Liver (tissue), 9 donors: ENCODE data around the gene FKBP14. TPM values are rescaled to one million over a fixed set of nuclear protein-coding genes. Genes with fewer than 3 reads are reported as not detected.

ENCODE experiments used
- DNase-seq: peaks from one replicate; pipeline ENCODE4 v3.0.0-alpha.2; 2017; ENCODE audit warnings: low spot score
- H3K27ac ChIP-seq, 2 donors: one replicate each; pipeline ENCODE4 v1.7.0; 2013; ENCODE audit warnings: inconsistent platforms in 2 of 2, low read length in 2 of 2, control low read depth in 1 of 2, low read depth in 1 of 2, mild to moderate bottlenecking in 1 of 2
- H3K27me3 ChIP-seq, 4 donors: one replicate each; pipeline versions ENCODE4 v1.6.1 to v1.7.0; 2013; ENCODE audit warnings: low read length in 3 of 4, inconsistent platforms in 1 of 4, mild to moderate bottlenecking in 1 of 4, moderate library complexity in 1 of 4; ENCODE audit not compliant: control insufficient read depth in 4 of 4, insufficient read depth in 4 of 4
- H3K36me3 ChIP-seq, 4 donors: one replicate each; pipeline versions ENCODE4 v1.6.1 to v1.7.0; 2013; ENCODE audit warnings: low read length in 3 of 4, mild to moderate bottlenecking in 3 of 4, low read depth in 1 of 4, moderate library complexity in 1 of 4; ENCODE audit not compliant: control insufficient read depth in 4 of 4, insufficient read depth in 3 of 4
- H3K4me1 ChIP-seq, 4 donors: one replicate each; pipeline versions ENCODE4 v1.6.1 to v1.7.0; 2013; ENCODE audit warnings: low read length in 3 of 4, mild to moderate bottlenecking in 3 of 4, moderate library complexity in 1 of 4; ENCODE audit not compliant: control insufficient read depth in 4 of 4, insufficient read depth in 4 of 4
- H3K4me3 ChIP-seq, 3 donors: one replicate each; pipeline versions ENCODE4 v1.6.1 to v1.7.0; 2013; ENCODE audit warnings: low read length in 3 of 3, control low read depth in 1 of 3, low read depth in 1 of 3, mild to moderate bottlenecking in 1 of 3
- H3K9ac ChIP-seq, 2 donors: one replicate each; pipeline ENCODE4 v1.7.0; 2013; ENCODE audit warnings: low read length in 2 of 2, mild to moderate bottlenecking in 2 of 2, moderate library complexity in 2 of 2, control low read depth in 1 of 2, low read depth in 1 of 2
- H3K9me3 ChIP-seq, 4 donors: one replicate each; pipeline versions ENCODE4 v1.6.1 to v1.7.0; 2013; ENCODE audit warnings: low read length in 3 of 4; ENCODE audit not compliant: control insufficient read depth in 4 of 4
- ATF3 ChIP-seq: IDR thresholded peaks from 2 replicates; pipeline ENCODE4 v1.6.1; 2016; ENCODE audit warnings: antibody characterized with exemption
- EGR1 ChIP-seq, 2 donors: IDR thresholded peaks; 2 replicates each; pipeline ENCODE4 v1.6.1; 2016 to 2018; ENCODE audit warnings: antibody characterized with exemption in 2 of 2, low read depth in 2 of 2
- FOXA1 ChIP-seq: IDR thresholded peaks from 2 replicates; pipeline ENCODE4 v1.6.1; 2016; ENCODE audit warnings: antibody characterized with exemption
- FOXA2 ChIP-seq: IDR thresholded peaks from 2 replicates; pipeline ENCODE4 v1.6.1; 2016; ENCODE audit warnings: antibody characterized with exemption
- GABPA ChIP-seq, 2 donors: IDR thresholded peaks in 1 of 2; conservative IDR thresholded peaks in 1 of 2; 2 replicates each; pipeline ENCODE4 v1.6.1; 2016; ENCODE audit warnings: antibody characterized with exemption in 2 of 2, mild to moderate bottlenecking in 1 of 2, moderate library complexity in 1 of 2
- HNF4A ChIP-seq, 2 donors: conservative IDR thresholded peaks; 2 replicates each; pipeline ENCODE4 v1.6.1; 2016; ENCODE audit warnings: antibody characterized with exemption in 2 of 2, mild to moderate bottlenecking in 2 of 2
- HNF4G ChIP-seq: IDR thresholded peaks from 2 replicates; pipeline ENCODE4 v1.6.1; 2016; ENCODE audit warnings: antibody characterized with exemption
- JUND ChIP-seq, 2 donors: IDR thresholded peaks; 2 replicates each; pipeline ENCODE4 v1.6.1; 2016; ENCODE audit warnings: antibody characterized with exemption in 2 of 2
- NR2F2 ChIP-seq: IDR thresholded peaks from 2 replicates; pipeline ENCODE4 v1.6.1; 2016; ENCODE audit warnings: antibody characterized with exemption
- RAD21 ChIP-seq, 2 donors: IDR thresholded peaks; 2 replicates each; pipeline ENCODE4 v1.6.1; 2016; ENCODE audit warnings: antibody characterized with exemption in 2 of 2, mild to moderate bottlenecking in 2 of 2
- REST ChIP-seq: IDR thresholded peaks from 2 replicates; pipeline ENCODE4 v1.6.1; 2016; ENCODE audit warnings: antibody characterized with exemption, mild to moderate bottlenecking
- RXRA ChIP-seq, 2 donors: IDR thresholded peaks; 2 replicates each; pipeline ENCODE4 v1.6.1; 2017 to 2018; ENCODE audit warnings: antibody characterized with exemption in 2 of 2, mild to moderate bottlenecking in 1 of 2
- SP1 ChIP-seq: IDR thresholded peaks from 2 replicates; pipeline ENCODE4 v1.6.1; 2018; ENCODE audit warnings: antibody characterized with exemption, mild to moderate bottlenecking
- TAF1 ChIP-seq: conservative IDR thresholded peaks from 2 replicates; pipeline ENCODE4 v1.6.1; 2016; ENCODE audit warnings: antibody characterized with exemption, mild to moderate bottlenecking
- YY1 ChIP-seq: IDR thresholded peaks from 2 replicates; pipeline ENCODE4 v1.6.1; 2016; ENCODE audit warnings: antibody characterized with exemption, mild to moderate bottlenecking
- ZBTB33 ChIP-seq: IDR thresholded peaks from 2 replicates; pipeline ENCODE4 v1.6.1; 2016; ENCODE audit warnings: antibody characterized with exemption
- WGBS: extraction: QIAGEN DNeasy Blood & Tissue Kit; methylation state at CpG from one replicate; pipeline ENCODE4 v1.1.7; 2013; 5-methylcytosine and 5-hydroxymethylcytosine counted together
- polyA plus RNA-seq, 2 donors: library from polyadenylated mRNA; stranded (reverse) in 1 of 2; unstranded in 1 of 2; fragments of 200-250 nt in 1 of 2; fragments of >200 nt in 1 of 2; fragmentation: Nextera tagmentation in 1 of 2; extraction: Ambion mirVana in 1 of 2; gene quantifications; one replicate each; pipeline versions ENCODE4 v1.2.1 to v1.2.3, GENCODE V29; 2013 to 2015
- total RNA-seq, 2 donors: library from RNA; depleted of rRNA; stranded (reverse); fragments of >200 nt; gene quantifications; one replicate each; pipeline ENCODE4 v1.2.3, GENCODE V29; 2014
- TF ChIP-seq, protein P1 (sequence below): fragments of 150-350 bp; IDR thresholded peaks from 2 replicates; pipeline ENCODE4 v1.5.1; 2017; ENCODE audit warnings: improper control_type of control experiment, low read depth, low read length; ENCODE audit not compliant: missing input control
- TF ChIP-seq, protein P2 (sequence below): IDR thresholded peaks from 2 replicates; pipeline ENCODE4 v1.6.1; 2016; ENCODE audit warnings: antibody characterized with exemption
- donor health status: healthy.
- donor health status: healthy.
- donor health status: healthy.
- donor health status: healthy.
- donor health status: healthy.

The FKBP14 gene
- total and polyA plus RNA-seq, 4 donors = 2.6 to 6.1 (median 3.5) TPM

GRCh38 chr7:30028216-30028748 lies 1.8 kb upstream of the FKBP14 start, which contains the start of gene PLEKHA8:
PLEKHA8 (plus strand) TSS chr7:30028412; CDS start chr7:30028763, 351 bp downstream.
- no peaks in the 10 kb centered on the region for H3K9me3 ChIP-seq
- H3K4me1 ChIP-seq = peaks cover 3 to 36% (median 27%) of the 10 kb centered on the region in 4 donors
- H3K4me3 ChIP-seq = peak within 1 kb of the TSS; percentile 89 to 99 (median 90)
- no peaks in the 10 kb centered on the region for H3K36me3 ChIP-seq
- H3K9ac ChIP-seq = peak within 1 kb of the TSS; percentile 72 to 88
- TF ChIP-seq RAD21 (IDR thresholded peaks at IDR 0.05) (peak in 1 of 2 donors; percentile 14), EGR1 (IDR thresholded peaks at IDR 0.05; ENCODE audit: low read depth in 2 of 2) (peak in 1 of 2 donors; percentile 33), SP1 (peak; percentile 65), FOXA1 (no peak), FOXA2 (no peak), NR2F2 (no peak), ZBTB33 (no peak), TAF1 (no peak), JUND (IDR thresholded peaks at IDR 0.05) (peak in 1 of 2 donors; percentile 9), RXRA (IDR thresholded peaks at IDR 0.05) (no peak), HNF4G (no peak), YY1 (no peak), REST (peak; percentile 35), GABPA (IDR thresholded peaks at IDR 0.05 in 1 of 2, conservative IDR thresholded peaks at IDR 0.05 in 1 of 2) (peak in 1 of 2 donors; percentile 33), HNF4A (conservative IDR thresholded peaks at IDR 0.05) (peak in 1 of 2 donors; percentile 45), ATF3 (no peak)
- TF ChIP-seq, protein P1, sequence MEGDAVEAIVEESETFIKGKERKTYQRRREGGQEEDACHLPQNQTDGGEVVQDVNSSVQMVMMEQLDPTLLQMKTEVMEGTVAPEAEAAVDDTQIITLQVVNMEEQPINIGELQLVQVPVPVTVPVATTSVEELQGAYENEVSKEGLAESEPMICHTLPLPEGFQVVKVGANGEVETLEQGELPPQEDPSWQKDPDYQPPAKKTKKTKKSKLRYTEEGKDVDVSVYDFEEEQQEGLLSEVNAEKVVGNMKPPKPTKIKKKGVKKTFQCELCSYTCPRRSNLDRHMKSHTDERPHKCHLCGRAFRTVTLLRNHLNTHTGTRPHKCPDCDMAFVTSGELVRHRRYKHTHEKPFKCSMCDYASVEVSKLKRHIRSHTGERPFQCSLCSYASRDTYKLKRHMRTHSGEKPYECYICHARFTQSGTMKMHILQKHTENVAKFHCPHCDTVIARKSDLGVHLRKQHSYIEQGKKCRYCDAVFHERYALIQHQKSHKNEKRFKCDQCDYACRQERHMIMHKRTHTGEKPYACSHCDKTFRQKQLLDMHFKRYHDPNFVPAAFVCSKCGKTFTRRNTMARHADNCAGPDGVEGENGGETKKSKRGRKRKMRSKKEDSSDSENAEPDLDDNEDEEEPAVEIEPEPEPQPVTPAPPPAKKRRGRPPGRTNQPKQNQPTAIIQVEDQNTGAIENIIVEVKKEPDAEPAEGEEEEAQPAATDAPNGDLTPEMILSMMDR = no peak
- TF ChIP-seq, protein P2, sequence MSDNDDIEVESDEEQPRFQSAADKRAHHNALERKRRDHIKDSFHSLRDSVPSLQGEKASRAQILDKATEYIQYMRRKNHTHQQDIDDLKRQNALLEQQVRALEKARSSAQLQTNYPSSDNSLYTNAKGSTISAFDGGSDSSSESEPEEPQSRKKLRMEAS = peak; percentile 15
- peak; percentile 97 for DNase-seq
- no peaks in the 10 kb centered on the region for H3K27me3 ChIP-seq
- H3K27ac ChIP-seq = peak within 1 kb of the TSS; percentile 83 to 84
- WGBS = under 1% methylated on average over 70 of the region's 70 CpGs
